Testis (tissue), 3 donors: Measurements from ENCODE around the gene TFF2. TPM values are rescaled to one million over a fixed set of nuclear protein-coding genes. Genes with fewer than 3 reads are reported as not detected.

Source experiments
- DNase-seq: peaks from one replicate; pipeline ENCODE4 v3.0.0-alpha.2; 2019
- H3K27ac ChIP-seq, 2 donors: fragments of 200-600 bp; sonication (generic); one replicate each; pipeline ENCODE4 v1.5.1; 2019
- H3K27me3 ChIP-seq: fragments of 200-600 bp; sonication (generic); one replicate; pipeline ENCODE4 v1.5.1; 2019
- H3K36me3 ChIP-seq: fragments of 200-600 bp; sonication (generic); one replicate; pipeline ENCODE4 v1.5.1; 2017; ENCODE audit warnings: low read depth; ENCODE audit errors: missing control alignments
- H3K4me1 ChIP-seq: fragments of 200-600 bp; sonication (generic); one replicate; pipeline ENCODE4 v1.5.1; 2019
- H3K4me3 ChIP-seq, 2 donors: fragments of 200-600 bp; sonication (generic); one replicate each; pipeline ENCODE4 v1.5.1; 2017 to 2019
- H3K9me3 ChIP-seq: fragments of 200-600 bp; sonication (generic); one replicate; pipeline ENCODE4 v1.5.1; 2017
- POLR2A ChIP-seq: fragments of 450-650 bp; IDR thresholded peaks from one replicate; pipeline ENCODE4 v1.6.1; 2017; ENCODE audit warnings: antibody characterized with exemption, mild to moderate bottlenecking, moderate library complexity
- WGBS, 2 donors: methylation state at CpG; one replicate each; pipeline ENCODE4 v1.1.5; 2018; 5-methylcytosine and 5-hydroxymethylcytosine counted together
- intact Hi-C: fragments of 100-400 bp; cut with DNase I; formaldehyde crosslinking; loops from one replicate; pipeline ENCODE4 v1.15.1; 2023; ENCODE audit warnings: low total_unique reads
- polyA plus RNA-seq: library from polyadenylated mRNA; stranded (reverse); fragments of 350-450 nt; fragmentation: Illumina TruSeq; extraction: RNeasy Lipid Tissue Mini Kit (QIAGEN cat#74804); gene quantifications from one replicate; pipeline ENCODE4 v1.2.3, GENCODE V29; 2014; ENCODE audit warnings: low read depth, low replicate concordance; ENCODE audit not compliant: insufficient read depth
- total RNA-seq, 2 donors: library from RNA; depleted of rRNA; stranded (reverse); fragments of >200 nt; gene quantifications; one replicate each; pipeline ENCODE4 v1.2.3, GENCODE V29; 2016
- TF ChIP-seq, protein P1 (sequence below), 3 experiments: fragments of 450-650 bp in 2 of 3; fragments of 200-600 bp in 1 of 3; sonication (generic) in 1 of 3; IDR thresholded peaks; one replicate each; pipeline ENCODE4 v1.5.1; 2016 to 2019; ENCODE audit warnings: antibody characterized with exemption in 3 of 3, mild to moderate bottlenecking in 2 of 3, moderate library complexity in 1 of 3

TFF2 gene
- total and polyA plus RNA-seq, 3 donors from 2014 or later: not detected

DNA sequence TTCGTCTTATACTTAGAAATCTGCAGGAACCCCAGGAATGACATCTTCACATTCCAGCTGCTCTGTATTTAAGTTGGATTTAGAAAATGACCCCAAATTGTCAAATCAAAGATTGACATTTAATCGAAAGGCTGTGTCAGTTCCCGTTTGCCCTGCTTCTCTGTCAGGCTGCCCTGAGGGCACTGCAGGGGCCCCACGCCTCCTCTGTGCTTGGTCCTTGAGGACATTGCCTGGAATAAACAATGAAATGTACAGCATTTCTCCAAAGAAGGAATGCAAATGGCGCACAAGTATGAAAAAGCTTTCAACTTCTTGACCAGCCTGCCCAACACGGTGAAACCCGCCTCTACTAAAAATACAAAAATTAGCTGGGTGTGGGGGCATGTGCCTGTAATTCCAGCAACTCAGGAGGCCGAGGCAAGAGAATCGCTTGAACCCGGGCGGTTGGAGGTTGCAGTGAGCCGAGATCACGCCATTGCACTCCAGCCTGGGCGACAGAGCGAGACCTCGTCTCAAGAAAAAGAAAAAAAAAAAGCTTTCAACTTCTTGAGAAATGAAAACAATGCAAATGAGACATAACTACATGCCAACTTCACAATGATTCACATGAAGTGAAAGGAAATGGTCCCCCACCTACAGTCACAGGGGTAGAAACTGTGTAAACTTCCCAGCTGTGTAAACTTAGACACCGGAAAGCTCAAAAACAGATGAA, 42.1 kb upstream of the TFF2 start:
- H3K36me3 ChIP-seq: no peaks in the 10 kb centered on the region
- no peaks in the 10 kb centered on the region for H3K9me3 ChIP-seq
- WGBS, 2 donors: 91% methylated on average over 17 of the region's 17 CpGs
- no peak for DNase-seq
- H3K27ac ChIP-seq: no peak overlapping the region
- no peaks in the 10 kb centered on the region for H3K4me1 ChIP-seq
- no peak overlapping the region for H3K4me3 ChIP-seq
- intact Hi-C loops: no loop called here
- no peaks in the 10 kb centered on the region for H3K27me3 ChIP-seq
- TF ChIP-seq, protein P1, sequence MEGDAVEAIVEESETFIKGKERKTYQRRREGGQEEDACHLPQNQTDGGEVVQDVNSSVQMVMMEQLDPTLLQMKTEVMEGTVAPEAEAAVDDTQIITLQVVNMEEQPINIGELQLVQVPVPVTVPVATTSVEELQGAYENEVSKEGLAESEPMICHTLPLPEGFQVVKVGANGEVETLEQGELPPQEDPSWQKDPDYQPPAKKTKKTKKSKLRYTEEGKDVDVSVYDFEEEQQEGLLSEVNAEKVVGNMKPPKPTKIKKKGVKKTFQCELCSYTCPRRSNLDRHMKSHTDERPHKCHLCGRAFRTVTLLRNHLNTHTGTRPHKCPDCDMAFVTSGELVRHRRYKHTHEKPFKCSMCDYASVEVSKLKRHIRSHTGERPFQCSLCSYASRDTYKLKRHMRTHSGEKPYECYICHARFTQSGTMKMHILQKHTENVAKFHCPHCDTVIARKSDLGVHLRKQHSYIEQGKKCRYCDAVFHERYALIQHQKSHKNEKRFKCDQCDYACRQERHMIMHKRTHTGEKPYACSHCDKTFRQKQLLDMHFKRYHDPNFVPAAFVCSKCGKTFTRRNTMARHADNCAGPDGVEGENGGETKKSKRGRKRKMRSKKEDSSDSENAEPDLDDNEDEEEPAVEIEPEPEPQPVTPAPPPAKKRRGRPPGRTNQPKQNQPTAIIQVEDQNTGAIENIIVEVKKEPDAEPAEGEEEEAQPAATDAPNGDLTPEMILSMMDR (IDR thresholded peaks at IDR 0.05): no peak
- no peak for TF ChIP-seq POLR2A

DNA sequence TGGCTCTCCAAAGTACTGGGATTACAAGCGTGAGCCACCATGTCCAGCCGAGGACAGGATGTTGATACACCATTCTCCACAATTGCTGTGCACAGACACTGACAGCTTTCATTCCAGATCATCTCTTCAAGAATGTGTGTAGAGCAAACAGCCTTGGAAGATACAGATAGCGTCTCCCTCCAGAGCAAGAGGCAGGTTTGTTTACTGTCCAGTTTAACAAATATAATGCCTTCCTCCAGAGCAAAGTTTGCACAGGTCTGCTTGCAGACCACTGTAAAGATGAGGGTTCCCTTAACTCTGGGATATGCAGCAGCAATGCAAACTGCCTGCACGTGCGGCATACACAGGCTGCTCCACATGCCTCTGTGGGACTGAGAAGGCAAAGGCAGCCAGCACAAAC, 40.5 kb upstream of the TFF2 start:
- TF ChIP-seq, protein P1 (IDR thresholded peaks at IDR 0.05): no peak
- WGBS, 2 donors: 78 to 83% methylated on average over 5 of the region's 5 CpGs
- DNase-seq: no peak
- Histone ChIP-seq H3K9me3 (no peaks in the 10 kb centered on the region), H3K4me1 (no peaks in the 10 kb centered on the region), H3K4me3 (no peak overlapping the region), H3K27ac (no peak overlapping the region), H3K27me3 (no peaks in the 10 kb centered on the region), H3K36me3 (no peaks in the 10 kb centered on the region)
- intact Hi-C loops: no loop called here

DNA sequence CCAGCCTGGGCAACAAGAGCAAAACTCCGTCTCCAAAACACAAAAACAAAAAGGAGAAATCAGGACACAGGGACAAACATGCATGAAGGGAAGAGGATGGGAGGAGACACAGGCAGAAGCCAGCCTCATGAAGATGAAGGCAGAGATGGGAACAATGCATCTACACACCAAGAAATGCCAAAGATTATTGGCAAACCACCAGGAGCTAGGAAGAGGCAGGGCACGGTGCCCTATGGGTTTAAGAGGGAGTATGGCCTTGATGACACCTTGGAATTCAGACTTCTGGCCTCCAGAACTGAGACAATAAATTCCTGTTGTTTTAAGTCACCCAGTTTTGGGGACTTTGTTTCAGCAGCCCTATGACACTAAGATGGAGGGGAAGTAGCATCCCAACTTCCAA, 39.9 kb upstream of the TFF2 start:
- no peak overlapping the region for H3K27ac ChIP-seq
- no peak for TF ChIP-seq POLR2A
- TF ChIP-seq, protein P1 (IDR thresholded peaks at IDR 0.05): no peak
- H3K36me3 ChIP-seq: no peaks in the 10 kb centered on the region
- WGBS, 2 donors: 59 to 69% methylated on average over 2 of the region's 2 CpGs
- no peaks in the 10 kb centered on the region for H3K4me1 ChIP-seq
- intact Hi-C loops: no loop called here
- no peak for DNase-seq
- H3K27me3 ChIP-seq: no peaks in the 10 kb centered on the region
- no peaks in the 10 kb centered on the region for H3K9me3 ChIP-seq
- H3K4me3 ChIP-seq: no peak overlapping the region

DNA sequence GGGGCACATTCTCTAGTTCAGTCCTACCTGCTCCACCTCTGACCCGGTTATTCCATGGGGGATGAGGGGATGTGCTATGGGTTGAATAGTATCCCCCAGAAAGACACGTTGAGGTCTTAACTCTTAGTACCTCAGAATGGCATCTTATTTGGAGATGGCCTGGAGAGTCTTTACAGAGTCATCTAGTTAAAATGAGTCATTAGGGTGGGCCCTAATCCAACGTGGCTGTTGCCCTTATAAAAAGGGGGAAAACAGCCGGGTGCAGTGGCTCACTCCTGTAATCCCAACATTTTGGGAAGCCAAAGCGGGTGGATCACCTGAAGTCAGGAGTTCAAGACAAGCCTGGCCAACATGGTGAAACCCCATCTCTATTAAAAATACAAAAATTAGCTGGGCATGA, 39.4 kb upstream of the TFF2 start:
- H3K36me3 ChIP-seq: no peaks in the 10 kb centered on the region
- no peaks in the 10 kb centered on the region for H3K27me3 ChIP-seq
- WGBS, 2 donors: 80 to 84% methylated on average over 5 of the region's 5 CpGs
- H3K4me3 ChIP-seq: no peak overlapping the region
- no peak for DNase-seq
- TF ChIP-seq, protein P1 (IDR thresholded peaks at IDR 0.05): no peak
- no peak for TF ChIP-seq POLR2A
- H3K4me1 ChIP-seq: no peaks in the 10 kb centered on the region
- H3K9me3 ChIP-seq: no peaks in the 10 kb centered on the region
- intact Hi-C loops: no loop called here
- H3K27ac ChIP-seq: no peak overlapping the region

DNA sequence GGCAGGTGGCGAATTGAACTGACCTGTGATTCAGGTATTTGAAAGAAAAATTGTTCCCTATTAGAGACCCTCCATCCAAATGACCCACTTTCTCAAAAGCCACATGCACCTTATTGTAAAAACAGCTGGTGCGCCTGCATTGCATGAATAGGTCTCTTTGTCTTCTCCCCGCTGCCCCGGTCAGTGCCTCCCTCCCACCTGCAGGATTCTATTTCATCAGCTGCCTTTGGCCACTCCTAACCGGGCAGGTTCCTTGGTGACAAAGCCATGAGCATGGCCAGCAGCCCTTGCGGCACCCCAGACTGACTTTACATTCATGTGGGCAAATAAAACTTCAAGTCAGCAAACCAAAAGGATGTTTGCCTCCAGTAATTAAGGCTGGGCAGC, 38.6 kb upstream of the TFF2 start:
- TF ChIP-seq, protein P1 (IDR thresholded peaks at IDR 0.05): no peak
- no peak for TF ChIP-seq POLR2A
- Histone ChIP-seq H3K9me3 (no peaks in the 10 kb centered on the region), H3K27me3 (no peaks in the 10 kb centered on the region), H3K27ac (no peak overlapping the region), H3K36me3 (no peaks in the 10 kb centered on the region), H3K4me3 (no peak overlapping the region), H3K4me1 (no peaks in the 10 kb centered on the region)
- no peak for DNase-seq
- WGBS, 2 donors: 72 to 79% methylated on average over 6 of the region's 6 CpGs
- intact Hi-C loops: no loop called here
